Vein endothelial cell (primary cell): ENCODE results near the gene ZNF10. TPM values are rescaled to one million over a fixed set of nuclear protein-coding genes. Genes with fewer than 3 reads are reported as not detected.

Experiments
- total RNA-seq: library from RNA; depleted of rRNA; stranded (reverse); fragments of >200 nt; gene quantifications from 2 replicates; pipeline ENCODE4 v1.2.3, GENCODE V29; 2012

Gene ZNF10
- 3.2 and 4.2 TPM in 2 replicates for total RNA-seq

DNA sequence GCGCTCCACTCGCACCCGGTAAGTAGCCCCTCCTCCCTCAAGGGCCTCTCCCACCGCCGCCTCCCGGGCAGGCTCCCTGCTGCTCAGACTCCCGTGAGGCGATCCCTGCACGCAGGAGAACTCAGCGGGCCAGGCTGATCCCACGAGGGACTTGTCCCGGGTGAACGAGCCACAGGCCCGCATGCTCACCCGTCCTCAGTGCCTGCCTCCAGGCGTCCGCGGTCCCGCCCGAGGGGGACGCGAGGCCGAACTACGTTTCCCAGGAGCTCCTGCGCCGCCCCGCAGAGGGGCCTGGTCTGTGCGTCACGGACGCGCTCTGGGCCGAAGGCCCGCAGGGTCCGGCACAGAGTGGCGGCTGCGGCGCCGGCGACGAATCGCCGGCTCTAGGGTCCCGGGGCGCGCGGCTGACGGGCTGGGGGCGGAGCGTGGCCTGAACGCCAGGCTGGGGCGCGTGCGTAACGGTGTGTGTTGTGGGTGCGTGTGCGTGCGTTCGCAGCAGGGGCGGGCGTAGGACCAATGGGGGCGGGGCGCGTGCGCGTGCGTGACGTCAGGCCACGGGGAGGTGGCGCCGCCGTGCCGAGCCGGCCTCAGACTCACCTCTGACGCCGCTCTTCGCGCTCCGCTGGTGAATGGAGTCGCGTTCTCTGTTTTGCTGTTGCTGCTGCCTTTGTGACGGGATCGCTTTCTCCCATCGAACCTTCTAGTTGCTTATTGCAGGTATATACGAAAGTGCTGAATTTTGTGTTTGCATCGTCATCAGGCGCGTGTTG, at the start of gene ZNF10, which contains the start of gene ZNF891:
TSS of gene ZNF10 (plus strand) at position 590 of the 770 bp plus-strand sequence. CDS start 13,866 bp downstream, outside the sequence.
TSS of gene ZNF891 (minus strand) at position 237 of the 770 bp plus-strand sequence. CDS start 8,356 bp downstream, outside the sequence.

DNA sequence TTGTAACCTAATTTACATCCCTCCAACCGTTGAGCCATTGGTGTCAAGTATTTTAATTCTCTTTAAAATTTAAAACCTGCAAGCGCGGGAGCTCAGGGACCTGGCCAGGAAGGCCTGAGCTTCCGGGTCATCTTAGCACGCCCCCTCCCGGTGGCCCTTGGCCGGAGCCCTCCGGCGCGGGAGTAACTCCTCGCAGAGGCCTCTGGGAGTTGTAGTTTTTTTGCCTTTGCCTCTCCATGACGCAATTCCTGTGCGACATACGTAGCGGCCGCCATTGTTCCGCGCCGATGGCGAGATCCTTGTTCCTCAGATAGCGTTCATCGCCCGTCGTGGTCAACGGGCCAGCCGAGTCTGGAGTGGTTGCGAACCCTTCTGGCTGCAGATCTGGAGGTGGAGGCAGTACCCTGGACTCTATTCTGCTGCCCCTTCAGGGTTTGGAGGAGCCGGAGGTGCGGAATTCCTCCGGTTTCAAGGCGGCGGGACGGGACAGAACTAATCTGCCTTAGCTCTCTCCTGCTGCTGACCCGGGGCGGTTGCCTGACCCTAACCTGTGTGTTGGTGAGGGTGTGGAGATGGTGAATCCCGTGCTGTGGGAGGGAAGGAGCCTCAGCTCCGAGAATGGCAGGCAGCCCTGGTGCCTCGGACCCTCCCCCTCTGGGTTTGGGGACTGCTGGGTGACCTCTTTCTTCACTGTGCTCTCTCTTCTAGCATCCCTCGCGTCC, 51.0 kb downstream of the ZNF10 start, which contains the start of gene ZNF268:
TSS of gene ZNF268 (plus strand) at position 258 of the 722 bp plus-strand sequence. CDS start 503 bp downstream, outside the sequence.

Other genes starting within 250 kb of the ZNF10 start
- 50.3 and 59.4 TPM in 2 replicates for gene CHFR, start 243.0 kb upstream of the ZNF10 start, total RNA-seq
- 6.2 and 12.3 TPM in 2 replicates for gene ZNF605, start 174.3 kb upstream of the ZNF10 start, total RNA-seq
- gene ZNF26, start 144.3 kb upstream of the ZNF10 start, total RNA-seq, result 15.7 and 23.2 TPM in 2 replicates
- gene ZNF84, start 93.1 kb upstream of the ZNF10 start, total RNA-seq, result 30.4 and 31.4 TPM in 2 replicates
- gene ZNF140, start 49.7 kb upstream of the ZNF10 start, total RNA-seq, result 20.9 and 21.9 TPM in 2 replicates
- 0.86 and 0.98 TPM in 2 replicates for gene ZNF891, start 353 bp upstream of the ZNF10 start, total RNA-seq
- gene ZNF268, start 50.9 kb downstream of the ZNF10 start, total RNA-seq, result 21.9 and 23.8 TPM in 2 replicates
- not detected in 2 replicates for gene ANHX, start 105.2 kb downstream of the ZNF10 start, total RNA-seq